Esophagus muscularis mucosa (tissue), 4 donors: Measurements from ENCODE around the gene GDF15. TPM values are rescaled to one million over a fixed set of nuclear protein-coding genes. Genes with fewer than 3 reads are reported as not detected.
"Not testable (repeated sequence)": the region's sequence is repeated elsewhere in the genome, so short reads cannot be mapped to it uniquely, and the experiment has no call there.

Experiments
- DNase-seq: peaks from one replicate; pipeline ENCODE4 v3.0.0-alpha.2; 2017; ENCODE audit errors: extremely low spot score
- H3K27ac ChIP-seq, 4 donors: fragments of 200-600 bp; sonication (generic); replicated peaks in 1 of 4; 1 replicate in 3 of 4; 2 replicates in 1 of 4; pipeline ENCODE4 v1.5.1; 2016 to 2019; ENCODE audit warnings: mild to moderate bottlenecking in 1 of 4
- H3K27me3 ChIP-seq, 4 donors: fragments of 200-600 bp; sonication (generic); one replicate each; pipeline versions ENCODE4 v1.5.1 to v1.6.0; 2016 to 2019
- H3K36me3 ChIP-seq, 4 donors: fragments of 200-600 bp; sonication (generic); one replicate each; pipeline ENCODE4 v1.5.1; 2016 to 2019
- H3K4me1 ChIP-seq, 4 donors: fragments of 200-600 bp; sonication (generic); one replicate each; pipeline ENCODE4 v1.5.1; 2016 to 2019
- H3K4me3 ChIP-seq, 4 donors: fragments of 200-600 bp; sonication (generic); 1 replicate in 2 of 4; 2 replicates in 2 of 4; pipeline ENCODE4 v1.5.1; 2016 to 2019; ENCODE audit warnings: mild to moderate bottlenecking in 4 of 4, moderate library complexity in 1 of 4
- H3K9me3 ChIP-seq, 4 donors: fragments of 200-600 bp; sonication (generic); 1 replicate in 3 of 4; 2 replicates in 1 of 4; pipeline ENCODE4 v1.5.1; 2016 to 2019
- EP300 ChIP-seq: sonication (generic); formaldehyde crosslinking; IDR thresholded peaks from one replicate; pipeline ENCODE4 v1.6.1; 2017; ENCODE audit warnings: antibody characterized with exemption
- POLR2A ChIP-seq: fragments of 450-650 bp; IDR thresholded peaks from one replicate; pipeline ENCODE4 v1.6.1; 2017; ENCODE audit warnings: antibody characterized with exemption, moderate library complexity, mild to moderate bottlenecking, low read depth
- POLR2AphosphoS5 ChIP-seq, 2 donors: sonication (generic); formaldehyde crosslinking; IDR thresholded peaks; one replicate each; pipeline ENCODE4 v1.6.1; 2017; ENCODE audit warnings: antibody characterized with exemption in 2 of 2
- WGBS: methylation state at CpG from one replicate; pipeline ENCODE4 v1.1.5; 2018; 5-methylcytosine and 5-hydroxymethylcytosine counted together
- intact Hi-C: fragments of 100-400 bp; cut with DNase I; formaldehyde crosslinking; loops from one replicate; pipeline ENCODE4 v1.15.1; 2023
- total RNA-seq, 4 donors: library from RNA; depleted of rRNA; stranded (reverse); fragments of >200 nt; gene quantifications; one replicate each; pipeline versions ENCODE4 v1.1.0 to v1.2.1, GENCODE V29; 2016
- TF ChIP-seq, protein P1 (sequence below), 3 experiments: fragments of 200-600 bp in 2 of 3; fragments of 450-650 bp in 1 of 3; sonication (generic) in 2 of 3; IDR thresholded peaks; one replicate each; pipeline ENCODE4 v1.5.1; 2017 to 2019; ENCODE audit warnings: antibody characterized with exemption in 3 of 3, mild to moderate bottlenecking in 2 of 3, moderate library complexity in 1 of 3

GDF15 gene
- total RNA-seq, 4 donors from 2014 or later = 1.6 to 5.6 (median 3.8) TPM

DNA sequence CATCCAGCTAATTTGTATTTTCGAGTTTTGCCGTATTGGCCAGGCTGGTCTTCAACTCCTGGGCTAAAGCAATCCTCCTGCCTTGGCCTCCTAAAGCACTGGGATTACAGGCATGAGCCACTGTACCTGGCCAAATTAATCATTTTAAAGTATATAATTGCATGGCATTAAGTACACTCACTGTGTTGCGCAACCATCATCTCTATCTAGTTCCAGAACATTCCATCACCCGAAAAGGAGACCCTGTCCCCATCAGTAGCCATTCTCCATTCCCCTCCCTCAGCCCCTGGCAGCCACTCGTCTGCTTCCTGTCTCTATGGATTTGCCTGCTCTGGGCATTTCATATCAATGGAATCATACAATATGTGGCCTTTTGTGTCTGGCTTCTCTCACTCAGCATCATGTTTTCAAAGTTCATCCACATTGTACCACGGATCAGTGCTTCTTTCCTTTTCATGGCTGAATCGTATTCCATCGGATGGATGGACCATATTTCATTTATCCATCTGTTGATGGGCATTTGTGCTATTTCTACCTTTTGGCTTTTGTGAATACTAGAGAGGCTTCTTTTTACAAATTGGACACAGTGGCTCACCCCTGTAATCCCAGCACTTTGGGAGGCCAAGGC is 32.5 kb upstream of the GDF15 start:
- WGBS = 96% methylated on average over 8 of the region's 8 CpGs
- peaks cover 7 to 58% (median 42%) of the 10 kb centered on the region in 4 donors for H3K36me3 ChIP-seq
- H3K4me1 ChIP-seq = peaks cover 0 to 10% (median 3%) of the 10 kb centered on the region in 4 donors

DNA sequence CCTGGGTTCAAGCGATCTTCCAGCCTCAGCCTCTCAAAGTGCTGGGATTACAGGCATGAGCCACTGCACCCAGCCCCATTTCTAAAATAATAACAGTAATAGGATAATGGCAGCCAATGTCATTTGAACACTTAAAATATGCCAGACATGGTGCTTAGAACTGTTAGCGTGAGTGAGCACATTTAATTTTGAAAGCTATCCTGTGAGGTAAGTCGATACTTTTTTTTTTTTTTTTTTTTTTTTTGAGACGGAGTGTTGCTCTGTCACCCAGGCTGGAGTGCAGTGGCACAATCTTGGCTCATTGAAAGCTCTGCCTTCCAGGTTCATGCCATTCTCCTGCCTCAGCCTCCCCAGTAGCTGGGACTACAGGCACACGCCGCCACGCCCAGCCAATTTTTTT is 31.2 kb upstream of the GDF15 start:
- H3K4me1 ChIP-seq, H3K4me3 ChIP-seq, intact Hi-C loops, H3K9me3 ChIP-seq, H3K27me3 ChIP-seq, DNase-seq, H3K27ac ChIP-seq: not testable (repeated sequence)
- H3K36me3 ChIP-seq = peaks cover 7 to 68% (median 51%) of the 10 kb centered on the region in 4 donors
- WGBS = 97% methylated on average over 7 of the region's 7 CpGs

More for the DNA sequence above, 32.5 kb upstream of the GDF15 start:
- intact Hi-C loops = no loop called here
- no peaks in the 10 kb centered on the region for H3K9me3 ChIP-seq
- H3K27ac ChIP-seq = no peak overlapping the region
- no peaks in the 10 kb centered on the region for H3K27me3 ChIP-seq
- no peak for TF ChIP-seq POLR2A
- TF ChIP-seq, protein P1, sequence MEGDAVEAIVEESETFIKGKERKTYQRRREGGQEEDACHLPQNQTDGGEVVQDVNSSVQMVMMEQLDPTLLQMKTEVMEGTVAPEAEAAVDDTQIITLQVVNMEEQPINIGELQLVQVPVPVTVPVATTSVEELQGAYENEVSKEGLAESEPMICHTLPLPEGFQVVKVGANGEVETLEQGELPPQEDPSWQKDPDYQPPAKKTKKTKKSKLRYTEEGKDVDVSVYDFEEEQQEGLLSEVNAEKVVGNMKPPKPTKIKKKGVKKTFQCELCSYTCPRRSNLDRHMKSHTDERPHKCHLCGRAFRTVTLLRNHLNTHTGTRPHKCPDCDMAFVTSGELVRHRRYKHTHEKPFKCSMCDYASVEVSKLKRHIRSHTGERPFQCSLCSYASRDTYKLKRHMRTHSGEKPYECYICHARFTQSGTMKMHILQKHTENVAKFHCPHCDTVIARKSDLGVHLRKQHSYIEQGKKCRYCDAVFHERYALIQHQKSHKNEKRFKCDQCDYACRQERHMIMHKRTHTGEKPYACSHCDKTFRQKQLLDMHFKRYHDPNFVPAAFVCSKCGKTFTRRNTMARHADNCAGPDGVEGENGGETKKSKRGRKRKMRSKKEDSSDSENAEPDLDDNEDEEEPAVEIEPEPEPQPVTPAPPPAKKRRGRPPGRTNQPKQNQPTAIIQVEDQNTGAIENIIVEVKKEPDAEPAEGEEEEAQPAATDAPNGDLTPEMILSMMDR (IDR thresholded peaks at IDR 0.05) = no peak
- TF ChIP-seq EP300 = no peak
- no peak for TF ChIP-seq POLR2AphosphoS5 (IDR thresholded peaks at IDR 0.05)
- no peak for DNase-seq
- H3K4me3 ChIP-seq = no peak overlapping the region

DNA sequence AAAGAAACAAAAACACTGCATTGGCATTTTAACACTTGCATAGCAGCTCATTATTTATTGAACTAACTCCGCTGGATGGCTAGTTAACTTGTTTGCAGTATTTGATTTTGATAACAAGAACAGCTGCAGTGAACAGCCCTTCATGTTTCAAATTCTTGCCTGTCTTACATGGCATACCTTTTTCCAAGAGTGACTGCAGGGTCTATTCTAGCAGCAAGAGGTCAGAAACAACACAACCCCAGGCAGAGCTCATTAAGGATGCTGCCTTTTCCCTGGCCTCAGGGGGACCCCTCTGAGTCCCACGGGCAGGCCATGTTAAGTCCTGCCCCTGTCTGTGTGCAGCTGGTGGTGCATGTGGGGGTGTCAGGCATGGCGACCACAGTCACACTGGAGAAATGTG is 28.9 kb upstream of the GDF15 start:
- no peak for DNase-seq
- 86% methylated on average over 3 of the region's 3 CpGs for WGBS
- H3K4me1 ChIP-seq = peaks cover 0 to 7% (median 0%) of the 10 kb centered on the region in 4 donors
- TF ChIP-seq, protein P1 (IDR thresholded peaks at IDR 0.05) = no peak
- TF ChIP-seq POLR2A = no peak
- TF ChIP-seq POLR2AphosphoS5 (IDR thresholded peaks at IDR 0.05) = no peak
- no peaks in the 10 kb centered on the region for H3K9me3 ChIP-seq
- peaks cover 7 to 91% (median 72%) of the 10 kb centered on the region in 4 donors for H3K36me3 ChIP-seq
- intact Hi-C loops = no loop called here
- no peaks in the 10 kb centered on the region for H3K27me3 ChIP-seq
- no peak overlapping the region for H3K4me3 ChIP-seq
- H3K27ac ChIP-seq = no peak overlapping the region

DNA sequence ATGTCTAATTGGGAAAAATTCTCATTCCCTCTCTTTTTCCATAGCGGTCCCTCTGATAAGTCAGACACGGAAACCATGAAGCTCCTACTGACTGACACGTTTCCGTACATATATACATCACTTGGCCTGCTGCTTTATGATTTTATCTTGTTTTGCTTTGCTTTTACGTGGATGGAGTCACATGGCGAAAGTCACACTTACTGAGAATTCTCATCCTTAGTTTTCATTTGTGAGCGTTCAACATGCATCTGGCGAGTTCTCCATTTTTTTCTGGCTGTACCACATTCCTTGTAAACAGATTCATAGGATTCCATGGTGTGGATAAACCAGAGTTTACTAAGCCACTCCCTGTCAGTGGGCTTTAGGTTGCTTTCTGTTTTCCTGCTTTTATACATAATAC is 24.3 kb upstream of the GDF15 start:
- Histone ChIP-seq H3K9me3 (no peaks in the 10 kb centered on the region), H3K36me3 (peaks cover 7 to 72% (median 65%) of the 10 kb centered on the region in 4 donors), H3K4me3 (no peak overlapping the region), H3K27me3 (no peaks in the 10 kb centered on the region), H3K4me1 (peaks cover 16 to 24% (median 19%) of the 10 kb centered on the region in 4 donors), H3K27ac (no peak overlapping the region)
- 93% methylated on average over 8 of the region's 8 CpGs for WGBS
- TF ChIP-seq POLR2AphosphoS5 (IDR thresholded peaks at IDR 0.05) (no peak), EP300 (no peak), POLR2A (no peak)
- TF ChIP-seq, protein P1 (IDR thresholded peaks at IDR 0.05) = no peak
- intact Hi-C loops = no loop called here
- DNase-seq = no peak

DNA sequence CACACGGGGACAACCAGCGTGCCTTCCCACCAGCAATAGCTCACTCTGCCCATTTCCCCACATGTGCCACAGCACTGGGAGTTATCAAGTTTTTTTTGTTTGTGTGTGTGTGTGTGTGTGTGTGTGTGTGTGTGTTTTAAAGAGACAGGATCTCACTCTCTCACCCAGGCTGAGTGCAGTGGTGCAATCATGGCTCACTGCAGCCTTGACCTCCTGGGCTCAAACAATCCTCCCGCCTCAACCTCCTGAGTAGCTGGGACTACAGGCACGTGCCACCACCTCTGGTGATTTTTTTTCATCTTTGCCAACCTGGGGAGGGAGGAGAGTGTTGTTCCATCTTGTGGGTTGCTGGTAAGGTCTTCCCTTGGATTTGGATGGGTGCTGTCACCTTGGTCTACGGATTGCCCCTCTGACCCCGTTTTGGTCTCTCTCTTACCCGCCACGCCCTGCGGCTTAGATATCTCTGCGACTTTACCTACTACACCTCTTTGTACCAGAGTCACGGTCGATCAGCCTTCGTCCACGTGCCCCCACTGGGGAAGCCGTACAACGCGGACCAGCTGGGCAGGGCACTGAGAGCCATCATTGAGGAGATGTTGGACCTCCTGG is 22.9 kb upstream of the GDF15 start:
- H3K27ac ChIP-seq = peak overlapping the region in 2 of 4 donors; percentile 68 to 78
- no peaks in the 10 kb centered on the region for H3K27me3 ChIP-seq
- WGBS = 95% methylated on average over 17 of the region's 17 CpGs
- H3K36me3 ChIP-seq = peaks cover 0 to 59% (median 51%) of the 10 kb centered on the region in 4 donors
- H3K4me1 ChIP-seq = peaks cover 14 to 24% (median 19%) of the 10 kb centered on the region in 4 donors
- no peak overlapping the region for H3K4me3 ChIP-seq
- intact Hi-C loops = no loop called here
- no peaks in the 10 kb centered on the region for H3K9me3 ChIP-seq
- no peak for DNase-seq
- TF ChIP-seq POLR2AphosphoS5 (IDR thresholded peaks at IDR 0.05) (no peak), EP300 (no peak), POLR2A (no peak)
- TF ChIP-seq, protein P1 (IDR thresholded peaks at IDR 0.05) = no peak
